ENCODE data around the gene UCN3. TPM values are rescaled to one million over a fixed set of nuclear protein-coding genes. Genes with fewer than 3 reads are reported as not detected.

Gene UCN3
- total and polyA plus RNA-seq, 9 of the 15 experiments (the other 6 are each of a cell fraction or from before 2014, with no cell fraction given) = not detected

DNA sequence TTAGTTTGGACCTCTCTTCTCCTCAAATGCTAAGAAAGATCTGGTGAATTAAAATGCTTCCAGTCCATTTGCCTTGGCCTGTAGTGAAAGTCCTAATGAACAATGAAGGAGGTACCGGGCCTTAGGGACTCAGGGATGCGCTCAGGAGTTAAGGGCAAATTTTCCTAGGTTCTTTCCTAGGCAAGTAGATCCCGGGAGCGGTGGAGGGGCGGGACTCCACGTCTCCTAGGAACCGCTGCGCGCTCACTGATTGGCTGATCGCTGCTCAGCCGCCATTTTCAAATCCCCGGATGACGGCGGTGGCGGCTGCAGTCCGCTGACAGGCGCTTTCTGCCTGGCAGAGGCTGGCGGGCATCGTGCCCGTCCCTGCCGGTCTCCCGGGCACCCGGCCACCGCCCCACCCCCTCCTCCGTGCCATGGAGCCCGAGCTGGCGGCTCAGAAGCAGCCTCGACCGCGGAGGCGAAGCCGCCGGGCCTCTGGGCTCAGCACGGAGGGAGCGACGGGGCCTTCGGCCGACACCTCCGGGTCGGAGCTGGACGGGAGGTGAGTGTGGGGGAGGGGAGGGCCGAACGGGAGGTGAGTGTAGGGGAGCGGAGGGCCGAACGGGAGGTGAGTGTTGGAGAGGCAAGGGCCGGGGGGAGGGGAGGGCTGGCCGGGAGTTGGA lies 47.6 kb downstream of the UCN3 start, which contains the start of gene NET1 (continued):
- TF ChIP-seq TCF7L2 (IDR thresholded peaks at IDR 0.05; ENCODE audit: low read depth, low read length) = no peak
- TF ChIP-seq ZFX (CRISPR knock-in tag; IDR thresholded peaks at IDR 0.05) = peak; percentile 87
- TF ChIP-seq SIN3B (IDR thresholded peaks at IDR 0.05; ENCODE audit: low read depth) = peak; percentile 24; the same call in 1 of the 2 replicates
- TF ChIP-seq, protein P1, sequence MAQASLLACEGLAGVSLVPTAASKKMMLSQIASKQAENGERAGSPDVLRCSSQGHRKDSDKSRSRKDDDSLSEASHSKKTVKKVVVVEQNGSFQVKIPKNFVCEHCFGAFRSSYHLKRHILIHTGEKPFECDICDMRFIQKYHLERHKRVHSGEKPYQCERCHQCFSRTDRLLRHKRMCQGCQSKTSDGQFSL (CRISPR knock-in tag; IDR thresholded peaks at IDR 0.05) = peak; percentile 66
- TF ChIP-seq, protein P1 (tag; IDR thresholded peaks at IDR 0.05) = 0 out of 4 replicates have a peak, but pooled peaks of 1 of the 2 experiments have one; percentile 46
- TF ChIP-seq POLR2B (IDR thresholded peaks at IDR 0.05; ENCODE audit: low read depth, partially characterized antibody) = peak; percentile 73
- TF ChIP-seq MNT (conservative IDR thresholded peaks at IDR 0.05) = peak; percentile 41 to 70; a peak in 1 of 4 replicates
- TF ChIP-seq, protein P2, sequence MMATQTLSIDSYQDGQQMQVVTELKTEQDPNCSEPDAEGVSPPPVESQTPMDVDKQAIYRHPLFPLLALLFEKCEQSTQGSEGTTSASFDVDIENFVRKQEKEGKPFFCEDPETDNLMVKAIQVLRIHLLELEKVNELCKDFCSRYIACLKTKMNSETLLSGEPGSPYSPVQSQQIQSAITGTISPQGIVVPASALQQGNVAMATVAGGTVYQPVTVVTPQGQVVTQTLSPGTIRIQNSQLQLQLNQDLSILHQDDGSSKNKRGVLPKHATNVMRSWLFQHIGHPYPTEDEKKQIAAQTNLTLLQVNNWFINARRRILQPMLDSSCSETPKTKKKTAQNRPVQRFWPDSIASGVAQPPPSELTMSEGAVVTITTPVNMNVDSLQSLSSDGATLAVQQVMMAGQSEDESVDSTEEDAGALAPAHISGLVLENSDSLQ (IDR thresholded peaks at IDR 0.05) = peak; percentile 75
- no peak for TF ChIP-seq EGR1 (conservative IDR thresholded peaks at IDR 0.05)
- TF ChIP-seq MGA (IDR thresholded peaks at IDR 0.05) = peak; percentile 42; the same call in 1 of the 2 replicates
